Gastroesophageal sphincter (tissue), 3 donors: ENCODE data around the gene ST6GALNAC1.

ENCODE experiments used
- EP300 ChIP-seq: sonication (generic); formaldehyde crosslinking; IDR thresholded peaks from one replicate; pipeline ENCODE4 v1.6.1; 2017; ENCODE audit warnings: antibody characterized with exemption, mild to moderate bottlenecking
- TF ChIP-seq, protein P1 (sequence below), 4 experiments: fragments of 200-600 bp in 2 of 4; fragments of 450-650 bp in 2 of 4; sonication (generic) in 1 of 4; IDR thresholded peaks; one replicate each; pipeline ENCODE4 v1.5.1; 2017 to 2019; ENCODE audit warnings: antibody characterized with exemption in 4 of 4, mild to moderate bottlenecking in 2 of 4, moderate library complexity in 2 of 4

DNA sequence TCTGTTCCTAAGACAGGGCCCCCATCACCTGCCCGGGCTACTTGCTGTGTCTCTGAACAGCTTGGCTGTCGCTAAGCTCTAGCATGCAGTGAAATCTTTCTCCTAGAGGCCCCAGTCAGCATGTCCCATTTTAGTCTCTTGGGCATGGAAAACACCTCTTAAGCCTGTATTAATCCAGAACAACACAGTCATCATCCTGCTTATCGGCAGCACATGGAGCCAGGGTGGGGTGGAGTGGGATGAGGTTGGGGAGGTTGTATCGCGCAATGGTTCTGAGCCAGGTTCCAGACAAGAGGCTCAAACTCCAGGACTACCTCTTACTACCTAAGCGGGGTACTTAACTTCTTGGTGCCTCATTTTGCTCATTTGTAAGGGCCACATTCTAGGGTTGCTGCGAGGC is 65.7 kb downstream of the ST6GALNAC1 start:
- TF ChIP-seq, protein P1, sequence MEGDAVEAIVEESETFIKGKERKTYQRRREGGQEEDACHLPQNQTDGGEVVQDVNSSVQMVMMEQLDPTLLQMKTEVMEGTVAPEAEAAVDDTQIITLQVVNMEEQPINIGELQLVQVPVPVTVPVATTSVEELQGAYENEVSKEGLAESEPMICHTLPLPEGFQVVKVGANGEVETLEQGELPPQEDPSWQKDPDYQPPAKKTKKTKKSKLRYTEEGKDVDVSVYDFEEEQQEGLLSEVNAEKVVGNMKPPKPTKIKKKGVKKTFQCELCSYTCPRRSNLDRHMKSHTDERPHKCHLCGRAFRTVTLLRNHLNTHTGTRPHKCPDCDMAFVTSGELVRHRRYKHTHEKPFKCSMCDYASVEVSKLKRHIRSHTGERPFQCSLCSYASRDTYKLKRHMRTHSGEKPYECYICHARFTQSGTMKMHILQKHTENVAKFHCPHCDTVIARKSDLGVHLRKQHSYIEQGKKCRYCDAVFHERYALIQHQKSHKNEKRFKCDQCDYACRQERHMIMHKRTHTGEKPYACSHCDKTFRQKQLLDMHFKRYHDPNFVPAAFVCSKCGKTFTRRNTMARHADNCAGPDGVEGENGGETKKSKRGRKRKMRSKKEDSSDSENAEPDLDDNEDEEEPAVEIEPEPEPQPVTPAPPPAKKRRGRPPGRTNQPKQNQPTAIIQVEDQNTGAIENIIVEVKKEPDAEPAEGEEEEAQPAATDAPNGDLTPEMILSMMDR (IDR thresholded peaks at IDR 0.05): no peak
- no peak for TF ChIP-seq EP300
